B cell (primary cell): Measurements from ENCODE around the gene DCP1A. TPM values are rescaled to one million over a fixed set of nuclear protein-coding genes. Genes with fewer than 3 reads are reported as not detected.

Source experiments
- ATAC-seq: fragments of 200-7000 bp; cut with Tn5 transposase; one replicate; pipeline ENCODE4 v1.10.0; 2021; ENCODE audit warnings: low read depth, mild to moderate bottlenecking, moderate number of reproducible peaks, moderate library complexity
- CTCF ChIA-PET: fragments of 350-600 bp; sonication (Branson Sonifier 250); formaldehyde crosslinking; loops from one replicate; lab custom pipeline; 2021; ENCODE audit warnings: antibody characterized with exemption, inconsistent platforms; lab: Charles Lee
- POLR2A ChIA-PET: fragments of 350-600 bp; sonication (Branson Sonifier 250); formaldehyde crosslinking; loops from one replicate; lab custom pipeline; 2021; ENCODE audit warnings: antibody characterized with exemption; lab: Charles Lee
- DNase-seq: peaks from one replicate; pipeline ENCODE4 v3.0.0; 2013
- H2AFZ ChIP-seq: 2 replicates; pipeline ENCODE4 v1.6.1; 2012; ENCODE audit warnings: mild to moderate bottlenecking, low read depth, low read length; ENCODE audit not compliant: insufficient read depth, poor library complexity, severe bottlenecking
- H3K27ac ChIP-seq, 2 donors: 1 replicate in 1 of 2; 2 replicates in 1 of 2; pipeline ENCODE4 v1.5.1; 2012 to 2013; ENCODE audit warnings: low read length in 2 of 2, mild to moderate bottlenecking in 2 of 2, moderate library complexity in 1 of 2
- H3K27me3 ChIP-seq, 4 experiments: fragments of 200-600 bp in 1 of 4; sonication (generic) in 1 of 4; replicated peaks in 1 of 4; 1 replicate in 2 of 4; 2 replicates in 2 of 4; pipeline versions ENCODE4 v1.6.1 to v1.7.0; 2013 to 2016; ENCODE audit warnings: low read length in 3 of 4, mild to moderate bottlenecking in 2 of 4, mixed read lengths in 1 of 4, moderate library complexity in 1 of 4; ENCODE audit not compliant: insufficient read depth in 4 of 4, control insufficient read depth in 3 of 4; ENCODE audit errors: control extremely low read depth in 1 of 4
- H3K36me3 ChIP-seq, 2 experiments: replicated peaks in 1 of 2; 1 replicate in 1 of 2; 2 replicates in 1 of 2; pipeline versions ENCODE4 v1.6.1 to v1.7.1; 2013; ENCODE audit warnings: low read length in 1 of 2; ENCODE audit not compliant: insufficient read depth in 2 of 2, control insufficient read depth in 1 of 2; ENCODE audit errors: control extremely low read depth in 1 of 2, extremely low read depth in 1 of 2
- H3K4me1 ChIP-seq, 2 donors: fragments of 200-600 bp in 1 of 2; sonication (generic) in 1 of 2; 1 replicate in 1 of 2; 2 replicates in 1 of 2; pipeline versions ENCODE4 v1.5.1 to v1.6.1; 2013 to 2017; ENCODE audit warnings: low read length in 2 of 2; ENCODE audit not compliant: control insufficient read depth in 2 of 2, insufficient read depth in 2 of 2
- H3K4me2 ChIP-seq: replicated peaks from 2 replicates; pipeline ENCODE3; 2012; ENCODE audit warnings: mild to moderate bottlenecking, low read depth, low read length; ENCODE audit not compliant: poor library complexity, severe bottlenecking
- H3K4me3 ChIP-seq, 5 experiments: fragments of 200-600 bp in 1 of 5; sonication (generic) in 1 of 5; 1 replicate in 3 of 5; 2 replicates in 2 of 5; pipeline versions ENCODE4 v1.5.1 to v1.7.0; 2011 to 2016; ENCODE audit warnings: low read length in 4 of 5, mild to moderate bottlenecking in 4 of 5, low read depth in 2 of 5, control low read depth in 1 of 5, moderate library complexity in 1 of 5; ENCODE audit not compliant: insufficient read depth in 1 of 5; ENCODE audit errors: control extremely low read depth in 1 of 5, extremely low read depth in 1 of 5
- H3K79me2 ChIP-seq: fragments of 200-600 bp; sonication (generic); one replicate; pipeline ENCODE4 v1.6.0; 2016; ENCODE audit warnings: low read length; ENCODE audit not compliant: control insufficient read depth, insufficient read depth
- H3K9ac ChIP-seq: fragments of 200-600 bp; sonication (generic); 2 replicates; pipeline ENCODE4 v1.6.1; 2017; ENCODE audit warnings: mild to moderate bottlenecking, low read length, moderate library complexity
- H3K9me3 ChIP-seq, 3 donors: one replicate each; pipeline versions ENCODE4 v1.6.1 to v1.7.1; 2013; ENCODE audit warnings: low read length in 2 of 3; ENCODE audit not compliant: control insufficient read depth in 2 of 3, insufficient read depth in 1 of 3; ENCODE audit errors: control extremely low read depth in 1 of 3
- H4K20me1 ChIP-seq: 2 replicates; pipeline ENCODE4 v1.6.0; 2012; ENCODE audit warnings: mild to moderate bottlenecking, low read length; ENCODE audit not compliant: insufficient read depth, control insufficient read depth, poor library complexity, severe bottlenecking
- H3K27ac Mint-ChIP-seq: one replicate; pipeline ENCODE4 v1.8.0; 2021; ENCODE audit warnings: mixed read lengths
- H3K27me3 Mint-ChIP-seq: one replicate; pipeline ENCODE4 v1.8.0; 2021; ENCODE audit warnings: mixed read lengths
- H3K4me1 Mint-ChIP-seq: one replicate; pipeline ENCODE4 v1.8.0; 2021; ENCODE audit warnings: mixed read lengths
- H3K4me3 Mint-ChIP-seq: one replicate; pipeline ENCODE4 v1.8.0; 2021; ENCODE audit warnings: mixed read lengths
- H3K9me3 Mint-ChIP-seq: one replicate; pipeline ENCODE4 v1.8.0; 2022; ENCODE audit warnings: mixed read lengths; ENCODE audit not compliant: insufficient read depth
- EZH2 ChIP-seq: IDR thresholded peaks from 2 replicates; pipeline ENCODE4 v1.6.1; 2012; ENCODE audit warnings: borderline replicate concordance, low read depth, mild to moderate bottlenecking, moderate library complexity, low read length; ENCODE audit not compliant: insufficient read depth, poor library complexity, severe bottlenecking
- WGBS: methylation state at CpG from one replicate; pipeline ENCODE4 v1.1.5; 2013; ENCODE audit warnings: missing lambda C conversion rate; ENCODE audit not compliant: insufficient coverage; 5-methylcytosine and 5-hydroxymethylcytosine counted together
- intact Hi-C: fragments of 100-400 bp; cut with micrococcal nuclease; formaldehyde crosslinking; loops from one replicate; pipeline ENCODE4 v1.10.0; 2022
- polyA plus RNA-seq: library from polyadenylated mRNA; depleted of rRNA; stranded (reverse); fragments of >200 nt; gene quantifications from 2 replicates; pipeline ENCODE4 v1.2.3, GENCODE V29; 2012
- total RNA-seq, 2 donors: library from RNA; stranded (reverse); fragments of 120-200 nt in 1 of 2; gene quantifications; 1 replicate in 1 of 2; 2 replicates in 1 of 2; pipeline versions ENCODE4 v1.2.3 to v1.2.4, GENCODE V29; 2013 to 2022
- TF ChIP-seq, protein P1 (sequence below): fragments of 200-600 bp; IDR thresholded peaks from one replicate; pipeline ENCODE4 v1.8.0; 2022; ENCODE audit warnings: antibody characterized with exemption, mild to moderate bottlenecking

Gene DCP1A
- total and polyA plus RNA-seq, 2 donors (not counting 1 experiment from before 2014, with no cell fraction given): 16.6 to 44.6 TPM

DNA sequence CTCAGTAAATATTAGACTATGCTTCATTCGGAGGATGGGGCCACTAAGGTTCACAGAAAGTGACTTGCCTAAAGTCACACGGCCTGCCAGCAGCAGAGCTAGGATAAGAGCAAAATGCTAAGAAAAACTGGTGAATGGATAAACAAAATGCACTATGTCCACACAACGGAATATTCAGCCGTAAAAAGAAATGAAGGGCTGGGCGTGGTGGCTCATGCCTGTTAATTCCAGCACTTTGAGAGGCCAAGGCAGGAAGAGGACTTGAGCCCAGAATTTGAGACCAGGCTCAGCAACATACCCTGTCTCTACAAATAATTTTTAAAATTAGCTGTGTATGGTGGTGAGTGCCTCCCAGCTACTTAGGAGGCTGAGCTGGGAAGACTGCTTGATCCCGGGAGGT lies 99.2 kb downstream of the DCP1A start:
- 97% methylated on average over 5 of the region's 6 CpGs for WGBS
- Mint-ChIP-seq H3K4me1 (peaks cover 61% of the 10 kb centered on the region), H3K27ac (peak overlapping the region; percentile 53), H3K27me3 (no peaks in the 10 kb centered on the region), H3K9me3 (no peaks in the 10 kb centered on the region), H3K4me3 (no peak overlapping the region)
- ChIA-PET CTCF (interaction anchor here (0.7 to 1.7 kb wide), 2 partner anchors 32 to 134 kb away, joined by 3 to 6 read pairs; no protein-coding TSS in a partner anchor), POLR2A (no interaction called here)
- intact Hi-C loops: no loop called here
- H2AFZ ChIP-seq: no peak overlapping the region
- H3K9me3 ChIP-seq: peaks cover 0 to 8% (median 0%) of the 10 kb centered on the region in 3 donors
- peaks cover 0 to 4% of the 10 kb centered on the region in 2 experiments for H3K36me3 ChIP-seq
- peaks cover 32 to 56% of the 10 kb centered on the region in 2 donors for H3K4me1 ChIP-seq
- DNase-seq (no peak), ATAC-seq (no peak)
- peaks cover 96% of the 10 kb centered on the region for H3K79me2 ChIP-seq
- H3K9ac ChIP-seq: no peak overlapping the region
- peaks cover 87% of the 10 kb centered on the region for H4K20me1 ChIP-seq
- no peak overlapping the region for H3K4me3 ChIP-seq
- H3K27ac ChIP-seq: peak overlapping the region in 1 of 2 donors; percentile 10
- H3K4me2 ChIP-seq: no peak overlapping the region
- no peak for TF ChIP-seq EZH2
- no peaks in the 10 kb centered on the region for H3K27me3 ChIP-seq

DNA sequence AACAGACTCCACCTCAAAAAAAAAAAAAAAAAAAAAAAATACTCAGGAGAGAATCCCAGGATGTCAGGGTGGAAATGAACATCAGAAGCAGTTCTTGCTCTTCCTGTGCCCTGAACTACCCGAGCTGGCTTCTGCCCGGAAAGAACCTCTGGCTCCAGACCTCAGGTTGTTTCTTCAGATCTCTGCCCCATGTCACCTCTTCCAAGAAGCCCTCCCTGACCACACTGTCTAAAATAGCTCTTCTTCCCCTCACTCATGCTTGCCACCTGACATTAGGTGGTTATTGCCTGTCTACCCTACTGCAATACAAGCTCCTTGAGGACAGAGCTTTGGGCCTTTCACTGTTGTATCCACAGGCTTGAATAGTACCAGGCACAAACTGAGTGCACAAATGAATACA lies 99.7 kb downstream of the DCP1A start:
- peaks cover 0 to 4% of the 10 kb centered on the region in 2 experiments for H3K36me3 ChIP-seq
- no peaks in the 10 kb centered on the region for H3K9me3 Mint-ChIP-seq
- ChIA-PET CTCF (interaction anchor here (0.7 kb wide), 1 partner anchor 33 kb away, joined by 3 read pairs; no protein-coding TSS in a partner anchor), POLR2A (interaction anchor here (0.7 kb wide), 1 partner anchor 25 kb away, joined by 3 read pairs; no protein-coding TSS in a partner anchor)
- no peak overlapping the region for H2AFZ ChIP-seq
- no peaks in the 10 kb centered on the region for H3K27me3 ChIP-seq
- intact Hi-C loops: no loop called here
- H3K9me3 ChIP-seq: peaks cover 0 to 8% (median 0%) of the 10 kb centered on the region in 3 donors
- TF ChIP-seq, protein P1, sequence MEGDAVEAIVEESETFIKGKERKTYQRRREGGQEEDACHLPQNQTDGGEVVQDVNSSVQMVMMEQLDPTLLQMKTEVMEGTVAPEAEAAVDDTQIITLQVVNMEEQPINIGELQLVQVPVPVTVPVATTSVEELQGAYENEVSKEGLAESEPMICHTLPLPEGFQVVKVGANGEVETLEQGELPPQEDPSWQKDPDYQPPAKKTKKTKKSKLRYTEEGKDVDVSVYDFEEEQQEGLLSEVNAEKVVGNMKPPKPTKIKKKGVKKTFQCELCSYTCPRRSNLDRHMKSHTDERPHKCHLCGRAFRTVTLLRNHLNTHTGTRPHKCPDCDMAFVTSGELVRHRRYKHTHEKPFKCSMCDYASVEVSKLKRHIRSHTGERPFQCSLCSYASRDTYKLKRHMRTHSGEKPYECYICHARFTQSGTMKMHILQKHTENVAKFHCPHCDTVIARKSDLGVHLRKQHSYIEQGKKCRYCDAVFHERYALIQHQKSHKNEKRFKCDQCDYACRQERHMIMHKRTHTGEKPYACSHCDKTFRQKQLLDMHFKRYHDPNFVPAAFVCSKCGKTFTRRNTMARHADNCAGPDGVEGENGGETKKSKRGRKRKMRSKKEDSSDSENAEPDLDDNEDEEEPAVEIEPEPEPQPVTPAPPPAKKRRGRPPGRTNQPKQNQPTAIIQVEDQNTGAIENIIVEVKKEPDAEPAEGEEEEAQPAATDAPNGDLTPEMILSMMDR: no peak
- no peak for TF ChIP-seq EZH2
- 82% methylated on average over 2 of the region's 2 CpGs for WGBS
- no peak overlapping the region for H3K4me2 ChIP-seq
- peaks cover 57% of the 10 kb centered on the region for H3K4me1 Mint-ChIP-seq
- H3K27ac ChIP-seq: no peak overlapping the region
- peaks cover 30 to 51% of the 10 kb centered on the region in 2 donors for H3K4me1 ChIP-seq
- ATAC-seq (no peak), DNase-seq (no peak)
- H4K20me1 ChIP-seq: peaks cover 87% of the 10 kb centered on the region
- H3K27ac Mint-ChIP-seq: peak overlapping the region; percentile 53
- H3K27me3 Mint-ChIP-seq: no peaks in the 10 kb centered on the region
- peaks cover 96% of the 10 kb centered on the region for H3K79me2 ChIP-seq
- H3K9ac ChIP-seq: no peak overlapping the region
- H3K4me3 ChIP-seq: no peak overlapping the region
- no peak overlapping the region for H3K4me3 Mint-ChIP-seq
